ENCODE measurements around the gene PIEZO2. TPM values are rescaled to one million over a fixed set of nuclear protein-coding genes. Genes with fewer than 3 reads are reported as not detected.
A peak's percentile ranks its signal among the peaks of the same experiment; 100 is the strongest.
"Not testable (repeated sequence)": the region's sequence is repeated elsewhere in the genome, so short reads cannot be mapped to it uniquely, and the experiment has no call there.

Gene PIEZO2
- total RNA-seq, 3 donors from 2014 or later: 1.9 to 26.2 (median 11.4) TPM

DNA sequence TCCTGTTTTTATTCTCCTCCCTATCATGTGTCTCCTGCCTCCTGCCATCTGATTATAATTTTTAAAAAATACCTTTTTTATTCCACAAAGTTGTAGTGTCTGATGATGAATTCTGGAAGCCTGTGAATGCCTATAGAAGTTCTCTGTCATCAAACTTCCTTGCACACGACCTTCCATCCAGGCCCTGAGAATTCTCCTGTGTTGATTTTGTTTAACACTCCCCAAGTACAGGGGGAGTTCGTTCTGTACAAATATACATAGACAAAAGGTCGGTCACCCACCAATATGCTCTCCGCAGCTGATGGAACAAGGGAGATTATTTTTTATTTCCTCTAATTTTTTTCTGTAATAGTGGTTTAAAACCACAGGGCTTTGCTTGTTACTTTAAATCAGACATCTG lies 232.5 kb downstream of the PIEZO2 start:
- Histone ChIP-seq H3K4me1 (no peaks in the 10 kb centered on the region), H3K4me3 (no peak overlapping the region), H3K27ac (no peak overlapping the region), H3K27me3 (no peaks in the 10 kb centered on the region), H3K36me3 (no peaks in the 10 kb centered on the region), H3K9me3 (no peaks in the 10 kb centered on the region)
- intact Hi-C loops (cut with DNase I; ENCODE audit: low total_unique reads): no loop called here
- TF ChIP-seq, protein P1, sequence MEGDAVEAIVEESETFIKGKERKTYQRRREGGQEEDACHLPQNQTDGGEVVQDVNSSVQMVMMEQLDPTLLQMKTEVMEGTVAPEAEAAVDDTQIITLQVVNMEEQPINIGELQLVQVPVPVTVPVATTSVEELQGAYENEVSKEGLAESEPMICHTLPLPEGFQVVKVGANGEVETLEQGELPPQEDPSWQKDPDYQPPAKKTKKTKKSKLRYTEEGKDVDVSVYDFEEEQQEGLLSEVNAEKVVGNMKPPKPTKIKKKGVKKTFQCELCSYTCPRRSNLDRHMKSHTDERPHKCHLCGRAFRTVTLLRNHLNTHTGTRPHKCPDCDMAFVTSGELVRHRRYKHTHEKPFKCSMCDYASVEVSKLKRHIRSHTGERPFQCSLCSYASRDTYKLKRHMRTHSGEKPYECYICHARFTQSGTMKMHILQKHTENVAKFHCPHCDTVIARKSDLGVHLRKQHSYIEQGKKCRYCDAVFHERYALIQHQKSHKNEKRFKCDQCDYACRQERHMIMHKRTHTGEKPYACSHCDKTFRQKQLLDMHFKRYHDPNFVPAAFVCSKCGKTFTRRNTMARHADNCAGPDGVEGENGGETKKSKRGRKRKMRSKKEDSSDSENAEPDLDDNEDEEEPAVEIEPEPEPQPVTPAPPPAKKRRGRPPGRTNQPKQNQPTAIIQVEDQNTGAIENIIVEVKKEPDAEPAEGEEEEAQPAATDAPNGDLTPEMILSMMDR (IDR thresholded peaks at IDR 0.05): no peak
- TF ChIP-seq POLR2AphosphoS5 (IDR thresholded peaks at IDR 0.05) (no peak), POLR2A (IDR thresholded peaks at IDR 0.05) (no peak)
- DNase-seq (ENCODE audit: low spot score in 2 of 2): no peak

DNA sequence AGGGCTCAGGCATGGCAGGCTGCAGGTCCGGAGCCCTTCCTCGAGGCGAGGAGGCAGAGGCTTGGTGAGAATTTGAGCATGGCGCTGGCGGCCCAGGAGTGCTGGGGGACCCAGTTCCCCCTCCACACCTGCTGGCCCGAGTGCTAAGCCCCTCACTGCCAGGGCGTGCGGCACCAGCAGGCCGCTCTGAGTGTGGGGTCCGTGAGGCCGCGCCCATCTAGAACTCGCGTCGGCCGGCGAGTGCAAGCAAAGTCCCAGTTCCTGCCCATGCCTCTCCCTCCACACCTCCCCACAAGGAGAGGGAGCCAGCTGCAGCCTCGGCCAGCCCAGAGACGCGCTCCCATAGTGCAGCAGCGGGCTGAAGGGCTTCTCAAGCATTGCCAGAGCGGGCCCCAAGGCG lies 233.0 kb downstream of the PIEZO2 start:
- intact Hi-C loops (cut with DNase I; ENCODE audit: low total_unique reads): no loop called here
- no peaks in the 10 kb centered on the region for H3K27me3 ChIP-seq
- no peak for DNase-seq (ENCODE audit: low spot score in 2 of 2)
- H3K27ac ChIP-seq: no peak overlapping the region
- TF ChIP-seq, protein P1 (IDR thresholded peaks at IDR 0.05): no peak
- no peak for TF ChIP-seq POLR2A (IDR thresholded peaks at IDR 0.05)
- no peak for TF ChIP-seq POLR2AphosphoS5 (IDR thresholded peaks at IDR 0.05)
- H3K9me3 ChIP-seq: no peaks in the 10 kb centered on the region
- no peaks in the 10 kb centered on the region for H3K4me1 ChIP-seq
- no peak overlapping the region for H3K4me3 ChIP-seq
- no peaks in the 10 kb centered on the region for H3K36me3 ChIP-seq

DNA sequence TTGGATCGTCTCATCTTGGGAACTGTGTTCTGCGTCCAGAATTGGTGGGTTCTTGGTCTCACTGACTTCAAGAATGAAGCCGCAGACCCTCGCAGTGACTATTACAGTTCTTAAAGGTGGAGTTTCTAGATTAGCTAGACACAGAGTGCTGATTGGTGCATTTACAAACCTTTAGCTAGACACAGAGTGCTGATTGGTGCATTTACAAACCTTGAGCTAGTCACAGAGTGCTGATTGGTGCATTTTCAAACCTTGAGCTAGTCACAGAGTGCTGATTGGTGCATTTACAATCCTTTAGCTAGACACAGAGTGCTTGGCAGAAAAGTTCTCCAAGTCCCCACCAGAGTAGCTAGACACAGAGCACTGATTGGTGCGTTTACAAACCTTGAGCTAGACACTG lies 233.6 kb downstream of the PIEZO2 start:
- H3K27ac ChIP-seq; H3K9me3 ChIP-seq; H3K27me3 ChIP-seq; H3K4me3 ChIP-seq; H3K36me3 ChIP-seq; DNase-seq (ENCODE audit: low spot score in 2 of 2); intact Hi-C loops (cut with DNase I; ENCODE audit: low total_unique reads); H3K4me1 ChIP-seq: not testable (repeated sequence)

DNA sequence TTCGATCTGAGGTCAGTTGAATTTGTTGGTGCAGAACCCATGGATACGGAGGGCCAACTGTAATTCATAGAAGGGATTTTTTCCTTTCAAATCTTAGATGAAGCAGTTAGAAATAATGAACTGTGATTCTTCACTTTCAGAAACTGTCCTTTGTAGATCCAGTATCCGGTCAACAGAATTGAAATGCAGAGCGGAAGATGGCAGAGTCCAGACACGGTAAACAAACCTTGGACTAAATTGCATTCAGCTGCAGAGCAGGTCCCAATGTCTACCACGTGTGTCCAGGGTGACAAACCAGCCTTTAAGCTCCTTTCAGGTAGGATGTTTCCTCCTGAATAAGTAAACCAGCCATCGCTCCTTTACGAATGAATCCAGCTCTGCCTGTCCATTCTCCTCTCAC lies 234.8 kb downstream of the PIEZO2 start:
- H3K36me3 ChIP-seq; H3K9me3 ChIP-seq; H3K27me3 ChIP-seq; H3K4me3 ChIP-seq; DNase-seq (ENCODE audit: low spot score in 2 of 2); H3K4me1 ChIP-seq; intact Hi-C loops (cut with DNase I; ENCODE audit: low total_unique reads); H3K27ac ChIP-seq: not testable (repeated sequence)

DNA sequence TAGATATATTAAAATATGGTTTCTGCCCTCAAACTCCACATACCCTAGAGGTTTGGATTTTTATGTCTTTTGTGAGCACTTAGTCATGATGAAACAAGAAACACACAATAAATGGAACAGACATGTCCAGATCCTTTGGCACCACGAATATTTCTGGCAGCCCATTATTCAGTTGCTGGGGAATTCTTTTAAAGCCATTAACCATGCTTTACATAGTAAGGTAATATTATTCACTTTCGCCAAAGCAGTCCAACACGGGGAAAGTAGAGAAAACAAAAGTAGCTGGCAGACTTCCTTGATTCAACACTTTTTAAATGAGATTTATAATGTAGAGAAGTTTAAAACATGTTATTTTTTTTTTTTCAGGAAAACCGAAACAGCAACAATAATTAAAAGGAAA lies 235.4 kb downstream of the PIEZO2 start:
- H3K27me3 ChIP-seq: no peaks in the 10 kb centered on the region
- no peak for TF ChIP-seq POLR2AphosphoS5 (IDR thresholded peaks at IDR 0.05)
- TF ChIP-seq POLR2A (IDR thresholded peaks at IDR 0.05): no peak
- TF ChIP-seq, protein P1 (IDR thresholded peaks at IDR 0.05): no peak
- no peak for DNase-seq (ENCODE audit: low spot score in 2 of 2)
- no peaks in the 10 kb centered on the region for H3K36me3 ChIP-seq
- H3K4me1 ChIP-seq: no peaks in the 10 kb centered on the region
- H3K4me3 ChIP-seq: no peak overlapping the region
- no peak overlapping the region for H3K27ac ChIP-seq
- no peaks in the 10 kb centered on the region for H3K9me3 ChIP-seq
- intact Hi-C loops (cut with DNase I; ENCODE audit: low total_unique reads): no loop called here

DNA sequence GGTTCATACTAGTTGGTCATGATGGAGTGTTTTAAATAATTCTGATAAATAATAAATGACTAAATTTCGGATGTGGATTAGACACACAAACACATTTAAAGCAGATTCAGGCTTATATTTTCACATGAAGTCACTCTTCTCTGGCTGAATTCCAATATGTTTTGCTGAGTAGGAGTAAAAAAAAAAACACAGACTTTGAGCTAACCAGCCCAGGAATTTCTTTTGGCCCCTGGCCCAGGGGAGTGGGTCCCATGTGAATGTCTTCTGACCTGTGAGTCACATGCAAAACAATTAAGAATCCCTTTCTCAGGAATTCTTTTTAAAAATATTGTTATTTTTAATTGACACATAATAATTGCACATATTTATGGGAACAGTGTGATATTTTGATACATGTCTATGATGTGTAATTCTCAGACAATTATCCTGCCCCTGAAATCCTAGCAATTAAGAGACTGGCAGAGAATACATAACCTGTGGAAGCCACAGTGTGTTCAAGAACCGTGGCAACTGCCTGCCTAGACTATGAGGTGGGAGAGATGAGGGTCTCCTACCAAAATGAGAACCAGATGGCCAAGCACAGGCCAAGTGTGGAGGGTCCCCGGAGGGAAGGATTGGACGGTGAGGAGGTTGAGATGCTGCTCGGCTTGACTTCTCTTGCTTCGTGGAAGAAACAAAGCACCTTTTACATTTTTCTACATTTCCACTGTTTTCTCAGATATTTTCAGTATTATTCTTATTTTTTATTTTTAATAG lies 236.4 kb downstream of the PIEZO2 start:
- intact Hi-C loops (cut with DNase I; ENCODE audit: low total_unique reads): no loop called here
- Histone ChIP-seq H3K27ac (peak overlapping the region in 1 of 2 donors; percentile 30), H3K36me3 (no peaks in the 10 kb centered on the region), H3K4me3 (no peak overlapping the region), H3K4me1 (no peaks in the 10 kb centered on the region), H3K27me3 (no peaks in the 10 kb centered on the region), H3K9me3 (no peaks in the 10 kb centered on the region)
- TF ChIP-seq, protein P1 (IDR thresholded peaks at IDR 0.05): no peak
- TF ChIP-seq POLR2AphosphoS5 (IDR thresholded peaks at IDR 0.05): no peak
- no peak for TF ChIP-seq POLR2A (IDR thresholded peaks at IDR 0.05)
- no peak for DNase-seq (ENCODE audit: low spot score in 2 of 2)

Data from breast epithelium (tissue), 4 donors.